ENCODE results near the gene AUTS2. TPM values are rescaled to one million over a fixed set of nuclear protein-coding genes. Genes with fewer than 3 reads are reported as not detected.

Gene AUTS2
- polyA plus RNA-seq, 1 donor (not counting 4 experiments of a cell fraction or from before 2014, with no cell fraction given): 4.7 TPM

DNA sequence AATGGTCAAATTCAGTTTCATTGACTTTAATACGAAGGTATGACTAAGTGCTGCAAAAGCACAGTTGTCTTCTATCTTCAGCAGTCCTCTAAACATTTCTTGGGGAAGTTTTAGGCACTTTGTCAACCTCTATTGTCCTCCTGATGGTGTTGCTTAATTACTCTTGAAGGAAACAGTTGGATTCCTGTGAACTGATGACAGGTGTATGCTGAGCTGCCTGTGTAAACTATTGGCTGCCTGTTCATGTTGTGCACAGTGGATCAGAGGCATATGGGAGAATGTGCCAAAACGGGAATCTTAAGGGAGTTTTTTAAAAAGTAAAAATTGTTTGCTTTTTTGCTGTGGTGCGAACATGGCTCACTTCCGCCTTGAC, 221.0 kb downstream of the AUTS2 start:
- Histone ChIP-seq H4K20me1 (ENCODE audit: control insufficient read depth, extremely low read depth, insufficient read depth, low read length) (no peaks in the 10 kb centered on the region), H3K9me3 (ENCODE audit: control insufficient read depth, low read depth, low read length) (no peaks in the 10 kb centered on the region), H3K79me2 (ENCODE audit: control insufficient read depth, insufficient read depth, low read length) (no peaks in the 10 kb centered on the region), H3K4me2 (ENCODE audit: control insufficient read depth, extremely low read depth, insufficient read depth, low read depth, low read length) (no peak overlapping the region), H3K27me3 (ENCODE audit: control insufficient read depth, extremely low read depth, insufficient read depth, low read length) (no peaks in the 10 kb centered on the region), H3K4me3 (ENCODE audit: control insufficient read depth in 2 of 3, extremely low read depth in 1 of 3, insufficient read depth in 2 of 3, low read depth in 1 of 3, low read length in 3 of 3) (no peak overlapping the region), H3K9me1 (ENCODE audit: control insufficient read depth, extremely low read depth, insufficient read depth, low read length) (no peaks in the 10 kb centered on the region), H3K9ac (ENCODE audit: control insufficient read depth, extremely low read depth, insufficient read depth, low read length) (no peak overlapping the region), H3K36me3 (ENCODE audit: control insufficient read depth in 2 of 2, extremely low read depth in 1 of 2, insufficient read depth in 2 of 2, low read length in 2 of 2) (no peaks in the 10 kb centered on the region), H3K27ac (ENCODE audit: control insufficient read depth, insufficient read depth, low read length) (no peak overlapping the region), H2AFZ (ENCODE audit: control insufficient read depth, low read length) (no peak overlapping the region), H3K4me1 (ENCODE audit: control insufficient read depth, extremely low read depth, insufficient read depth, low read length) (no peaks in the 10 kb centered on the region)
- DNase-seq (ENCODE audit: low read depth, low spot score) (no peak), FAIRE-seq (no peak)
- dilution Hi-C loops (cut with MboI; ENCODE audit: extremely low pct_ligation_motif_present, low sequenced_read_pairs): no loop called here
- TF ChIP-seq, protein P1, sequence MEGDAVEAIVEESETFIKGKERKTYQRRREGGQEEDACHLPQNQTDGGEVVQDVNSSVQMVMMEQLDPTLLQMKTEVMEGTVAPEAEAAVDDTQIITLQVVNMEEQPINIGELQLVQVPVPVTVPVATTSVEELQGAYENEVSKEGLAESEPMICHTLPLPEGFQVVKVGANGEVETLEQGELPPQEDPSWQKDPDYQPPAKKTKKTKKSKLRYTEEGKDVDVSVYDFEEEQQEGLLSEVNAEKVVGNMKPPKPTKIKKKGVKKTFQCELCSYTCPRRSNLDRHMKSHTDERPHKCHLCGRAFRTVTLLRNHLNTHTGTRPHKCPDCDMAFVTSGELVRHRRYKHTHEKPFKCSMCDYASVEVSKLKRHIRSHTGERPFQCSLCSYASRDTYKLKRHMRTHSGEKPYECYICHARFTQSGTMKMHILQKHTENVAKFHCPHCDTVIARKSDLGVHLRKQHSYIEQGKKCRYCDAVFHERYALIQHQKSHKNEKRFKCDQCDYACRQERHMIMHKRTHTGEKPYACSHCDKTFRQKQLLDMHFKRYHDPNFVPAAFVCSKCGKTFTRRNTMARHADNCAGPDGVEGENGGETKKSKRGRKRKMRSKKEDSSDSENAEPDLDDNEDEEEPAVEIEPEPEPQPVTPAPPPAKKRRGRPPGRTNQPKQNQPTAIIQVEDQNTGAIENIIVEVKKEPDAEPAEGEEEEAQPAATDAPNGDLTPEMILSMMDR (optimal IDR thresholded peaks at IDR 0.05 in 1 of 3, IDR thresholded peaks at IDR 0.05 in 1 of 3, conservative IDR thresholded peaks at IDR 0.05 in 1 of 3; ENCODE audit: extremely low read depth in 1 of 3, insufficient read depth in 2 of 3, low read length in 3 of 3): no peak
- no peak for TF ChIP-seq EZH2 (IDR thresholded peaks at IDR 0.05; ENCODE audit: low read length)

DNA sequence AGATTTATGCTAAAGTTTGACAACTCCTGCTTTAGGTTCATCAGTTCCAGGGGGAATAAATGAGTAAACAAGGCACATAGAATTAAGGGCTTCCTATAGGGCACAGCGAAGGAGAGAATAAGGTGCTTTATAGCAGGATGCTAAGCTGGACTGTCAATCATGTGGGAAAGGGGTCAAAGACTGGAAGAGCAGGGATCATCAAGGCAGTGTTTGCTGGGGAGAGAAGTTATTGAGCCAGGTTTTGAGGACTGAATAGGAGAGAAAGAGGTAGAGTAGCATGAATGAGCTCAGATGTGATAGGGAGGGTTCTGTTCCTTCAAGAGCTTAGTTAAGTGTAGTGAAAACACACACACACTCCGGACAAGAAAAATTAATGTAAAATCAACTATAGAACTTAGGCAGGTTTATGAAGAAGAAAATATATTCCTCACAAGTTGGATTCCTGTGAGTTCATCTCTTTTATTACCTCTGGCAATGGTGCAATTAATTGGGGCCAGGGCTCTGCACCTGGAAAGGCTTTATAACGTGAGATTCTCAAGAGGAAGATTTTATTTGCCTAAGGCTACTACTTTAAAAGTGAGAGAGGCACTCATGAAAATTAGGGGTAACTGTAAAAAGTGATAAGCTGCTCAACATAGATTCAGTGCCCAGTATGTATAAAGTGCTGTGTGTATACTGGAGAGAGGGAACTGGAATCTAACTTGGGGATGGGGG, 222.4 kb downstream of the AUTS2 start:
- Histone ChIP-seq H4K20me1 (ENCODE audit: control insufficient read depth, extremely low read depth, insufficient read depth, low read length) (no peaks in the 10 kb centered on the region), H3K4me1 (ENCODE audit: control insufficient read depth, extremely low read depth, insufficient read depth, low read length) (no peaks in the 10 kb centered on the region), H3K9me3 (ENCODE audit: control insufficient read depth, low read depth, low read length) (no peaks in the 10 kb centered on the region), H3K27ac (ENCODE audit: control insufficient read depth, insufficient read depth, low read length) (no peak overlapping the region), H3K79me2 (ENCODE audit: control insufficient read depth, insufficient read depth, low read length) (no peaks in the 10 kb centered on the region), H3K9ac (ENCODE audit: control insufficient read depth, extremely low read depth, insufficient read depth, low read length) (no peak overlapping the region), H3K9me1 (ENCODE audit: control insufficient read depth, extremely low read depth, insufficient read depth, low read length) (no peaks in the 10 kb centered on the region), H3K4me3 (ENCODE audit: control insufficient read depth in 2 of 3, extremely low read depth in 1 of 3, insufficient read depth in 2 of 3, low read depth in 1 of 3, low read length in 3 of 3) (no peak overlapping the region), H3K36me3 (ENCODE audit: control insufficient read depth in 2 of 2, extremely low read depth in 1 of 2, insufficient read depth in 2 of 2, low read length in 2 of 2) (no peaks in the 10 kb centered on the region), H2AFZ (ENCODE audit: control insufficient read depth, low read length) (no peak overlapping the region), H3K4me2 (ENCODE audit: control insufficient read depth, extremely low read depth, insufficient read depth, low read depth, low read length) (no peak overlapping the region), H3K27me3 (ENCODE audit: control insufficient read depth, extremely low read depth, insufficient read depth, low read length) (no peaks in the 10 kb centered on the region)
- TF ChIP-seq EZH2 (IDR thresholded peaks at IDR 0.05; ENCODE audit: low read length): no peak
- TF ChIP-seq, protein P1 (optimal IDR thresholded peaks at IDR 0.05 in 1 of 3, IDR thresholded peaks at IDR 0.05 in 1 of 3, conservative IDR thresholded peaks at IDR 0.05 in 1 of 3; ENCODE audit: extremely low read depth in 1 of 3, insufficient read depth in 2 of 3, low read length in 3 of 3): no peak
- FAIRE-seq: no peak
- dilution Hi-C loops (cut with MboI; ENCODE audit: extremely low pct_ligation_motif_present, low sequenced_read_pairs): no loop called here
- DNase-seq (ENCODE audit: low read depth, low spot score): no peak
